ENCODE results near the gene EMILIN2. TPM values are rescaled to one million over a fixed set of nuclear protein-coding genes. Genes with fewer than 3 reads are reported as not detected.
"Not testable (repeated sequence)": the region's sequence is repeated elsewhere in the genome, so short reads cannot be mapped to it uniquely, and the experiment has no call there.

The EMILIN2 gene
- total and polyA plus RNA-seq, 2 of the 8 experiments (the other 6 are each of a cell fraction or from before 2014, with no cell fraction given), result 6.0 to 7.5 TPM

GRCh38 chr18:2852460-2852859 lies 5.7 kb downstream of the EMILIN2 start:
- H3K36me3 ChIP-seq (ENCODE audit: control insufficient read depth in 2 of 4, insufficient read depth in 4 of 4, low read length in 3 of 4); DNase-seq (ENCODE audit: low read depth in 1 of 2, low spot score in 2 of 2); H4K5ac ChIP-seq (ENCODE audit: insufficient read length, low read depth, low read length); H3K4ac ChIP-seq (replicated peaks; ENCODE audit: insufficient read length, low read depth, low read length); H2BK12ac ChIP-seq (ENCODE audit: low read depth, low read length); H4K8ac ChIP-seq (ENCODE audit: extremely low read depth, insufficient read depth, low read length); H3K23me2 ChIP-seq (ENCODE audit: low read depth, low read length); H3K4me3 ChIP-seq (ENCODE audit: extremely low read depth in 1 of 4, insufficient read depth in 2 of 4, low read depth in 3 of 4, low read length in 4 of 4); H3K14ac ChIP-seq (ENCODE audit: insufficient read length); H3K79me2 ChIP-seq (ENCODE audit: control insufficient read depth in 1 of 2, insufficient read depth in 2 of 2, low read length in 2 of 2); H2BK120ac ChIP-seq (replicated peaks; ENCODE audit: low read depth, low read length); POLR2A ChIA-PET (ENCODE audit: partially characterized antibody); H3K9ac ChIP-seq (replicated peaks in 1 of 4; ENCODE audit: extremely low read depth in 1 of 4, low read depth in 3 of 4, low read length in 3 of 4); H2AK5ac ChIP-seq (ENCODE audit: low read depth, low read length); H3K4me1 ChIP-seq (replicated peaks in 1 of 4; ENCODE audit: control insufficient read depth in 3 of 4, insufficient read depth in 4 of 4, low read length in 3 of 4); H3K4me2 ChIP-seq (ENCODE audit: insufficient read depth in 1 of 2, low read depth in 2 of 2, low read length in 2 of 2); H3K27ac ChIP-seq (ENCODE audit: low read depth, low read length); FAIRE-seq; H4K20me1 ChIP-seq (replicated peaks in 1 of 2; ENCODE audit: control insufficient read depth in 1 of 2, insufficient read depth in 2 of 2, low read length in 2 of 2); H4K91ac ChIP-seq (replicated peaks; ENCODE audit: insufficient read length, low read length); H3K23ac ChIP-seq (ENCODE audit: insufficient read length); H2BK5ac ChIP-seq (ENCODE audit: low read depth, low read length); H3K56ac ChIP-seq (replicated peaks; ENCODE audit: insufficient read length, low read depth, low read length); H3K18ac ChIP-seq (ENCODE audit: extremely low read depth, low read length); H3K79me1 ChIP-seq (ENCODE audit: low read depth, low read length); H2AFZ ChIP-seq (ENCODE audit: low read length); H2BK15ac ChIP-seq (ENCODE audit: low read length); H2BK20ac ChIP-seq (ENCODE audit: low read length); H3K9me3 ChIP-seq (ENCODE audit: insufficient read depth in 2 of 2, low read depth in 1 of 2, low read length in 1 of 2): not testable (repeated sequence)
- peaks cover 3 to 20% (median 16%) of the 10 kb centered on the region in 4 experiments for H3K27me3 ChIP-seq (replicated peaks in 1 of 4; ENCODE audit: control insufficient read depth in 3 of 4, extremely low read depth in 1 of 4, insufficient read depth in 3 of 4, low read length in 3 of 4)
- CTCF ChIA-PET (ENCODE audit: partially characterized antibody), result interaction anchor here (0.8 kb wide), 1 partner anchor 299 kb away, joined by 3 read pairs; no protein-coding TSS in a partner anchor
- 86% methylated on average over 12 of the region's 12 CpGs; no CpG with 5 or more reads in 1 of the 2 experiments for WGBS, 2 experiments (ENCODE audit: extremely low coverage in 1 of 2, insufficient coverage in 1 of 2, insufficient read length in 1 of 2, insufficient replicate concordance in 2 of 2, low coverage in 1 of 2, low lambda C conversion rate in 2 of 2, missing lambda C conversion rate in 1 of 2)
